IMR-90 (cell line): ENCODE measurements around the gene MERTK. TPM values are rescaled to one million over a fixed set of nuclear protein-coding genes. Genes with fewer than 3 reads are reported as not detected.

ENCODE experiments used
- ATAC-seq: fragments of 200-7000 bp; cut with Tn5 transposase; 2 replicates; pipeline ENCODE4 v1.9.1; 2020; ENCODE audit warnings: low read depth, mild to moderate bottlenecking, moderate library complexity
- BruUV-seq: library from RNA; stranded (reverse); fragments of 400-500 nt; replicated peaks from 2 replicates; lab custom pipeline; 2021; lab: Mats Ljungman, UMichigan
- CTCF ChIA-PET: fragments of 300-600 bp; formaldehyde crosslinking; extraction: SDS; loops from one replicate; lab custom pipeline; 2021; ENCODE audit warnings: antibody characterized with exemption; lab: Yijun Ruan, JAX
- POLR2A ChIA-PET: fragments of 300-600 bp; sonication (Branson Sonifier 250); formaldehyde crosslinking; loops from one replicate; lab custom pipeline; 2022; ENCODE audit warnings: antibody characterized with exemption; ENCODE audit not compliant: unreplicated experiment; lab: Charles Lee
- DNase-seq: peaks from one replicate; pipeline ENCODE4 v3.0.0; 2013
- H2AFZ ChIP-seq: replicated peaks from 2 replicates; pipeline ENCODE3; 2013; ENCODE audit warnings: low read length, mild to moderate bottlenecking; ENCODE audit not compliant: poor library complexity
- H2AK5ac ChIP-seq: 2 replicates; pipeline ENCODE4 v1.6.1; 2013; ENCODE audit warnings: low read depth, low read length, inconsistent platforms
- H2AK9ac ChIP-seq: replicated peaks from 2 replicates; pipeline ENCODE3; 2013; ENCODE audit warnings: mild to moderate bottlenecking, low read depth, low read length, moderate library complexity; ENCODE audit not compliant: poor library complexity
- H2BK120ac ChIP-seq: 2 replicates; pipeline ENCODE4 v1.6.1; 2013; ENCODE audit warnings: low read depth, low read length, inconsistent platforms
- H2BK15ac ChIP-seq: 3 replicates; pipeline ENCODE4 v1.6.1; 2013; ENCODE audit warnings: low read depth, low read length, inconsistent platforms
- H2BK20ac ChIP-seq: 2 replicates; pipeline ENCODE4 v1.6.1; 2013; ENCODE audit warnings: low read depth, mild to moderate bottlenecking, inconsistent platforms, low read length, moderate library complexity
- H2BK5ac ChIP-seq: 2 replicates; pipeline ENCODE4 v1.6.1; 2013; ENCODE audit warnings: mild to moderate bottlenecking, low read depth, low read length, inconsistent platforms; ENCODE audit not compliant: poor library complexity, severe bottlenecking
- H3K14ac ChIP-seq: replicated peaks from 2 replicates; pipeline ENCODE4 v1.6.1; 2013; ENCODE audit warnings: low read depth, low read length, inconsistent platforms
- H3K18ac ChIP-seq: 2 replicates; pipeline ENCODE4 v1.6.1; 2013; ENCODE audit warnings: low read depth, low read length, control low read depth
- H3K23ac ChIP-seq: 2 replicates; pipeline ENCODE4 v1.6.1; 2013; ENCODE audit warnings: low read depth, low read length, inconsistent platforms
- H3K27ac ChIP-seq: 2 replicates; pipeline ENCODE4 v1.5.1; 2013; ENCODE audit warnings: mild to moderate bottlenecking, control low read depth, low read length; ENCODE audit not compliant: insufficient read depth
- H3K27me3 ChIP-seq: 2 replicates; pipeline ENCODE4 v1.6.1; 2013; ENCODE audit warnings: low read length; ENCODE audit not compliant: control insufficient read depth, insufficient read depth
- H3K36me3 ChIP-seq: 2 replicates; pipeline ENCODE4 v1.6.1; 2013; ENCODE audit warnings: low read length, mixed read lengths; ENCODE audit not compliant: control insufficient read depth, insufficient read depth
- H3K4ac ChIP-seq: 2 replicates; pipeline ENCODE4 v1.6.1; 2013; ENCODE audit warnings: low read depth, low read length, inconsistent platforms
- H3K4me1 ChIP-seq: 2 replicates; pipeline ENCODE4 v1.6.1; 2013; ENCODE audit warnings: low read length, mixed read lengths; ENCODE audit not compliant: control insufficient read depth, insufficient read depth
- H3K4me2 ChIP-seq: 2 replicates; pipeline ENCODE4 v1.6.1; 2013; ENCODE audit warnings: low read depth, mild to moderate bottlenecking, control low read depth, low read length, moderate library complexity
- H3K4me3 ChIP-seq: 2 replicates; pipeline ENCODE4 v1.5.1; 2013; ENCODE audit warnings: low read depth, mild to moderate bottlenecking, control low read depth, low read length, moderate library complexity; ENCODE audit not compliant: insufficient read depth
- H3K56ac ChIP-seq: 2 replicates; pipeline ENCODE4 v1.6.1; 2013; ENCODE audit warnings: low read length, inconsistent platforms; ENCODE audit not compliant: insufficient read depth; ENCODE audit errors: extremely low read depth
- H3K79me1 ChIP-seq, 2 experiments: 2 replicates each; pipeline ENCODE4 v1.6.1; 2013; ENCODE audit warnings: low read length in 2 of 2, inconsistent platforms in 1 of 2, low read depth in 1 of 2
- H3K9ac ChIP-seq: 2 replicates; pipeline ENCODE4 v1.6.1; 2013; ENCODE audit warnings: low read depth, low read length, control low read depth
- H3K9me1 ChIP-seq: 2 replicates; pipeline ENCODE4 v1.6.1; 2013; ENCODE audit warnings: low read length, inconsistent platforms; ENCODE audit not compliant: insufficient read depth
- H3K9me3 ChIP-seq: 2 replicates; pipeline ENCODE4 v1.6.1; 2013; ENCODE audit warnings: low read length; ENCODE audit not compliant: control insufficient read depth, insufficient read depth
- H4K20me1 ChIP-seq: 2 replicates; pipeline ENCODE4 v1.6.1; 2013; ENCODE audit warnings: low read length, inconsistent platforms; ENCODE audit not compliant: insufficient read depth
- H4K5ac ChIP-seq: 2 replicates; pipeline ENCODE4 v1.6.1; 2013; ENCODE audit warnings: mild to moderate bottlenecking, low read depth, low read length, control low read depth
- H4K8ac ChIP-seq, 2 experiments: 2 replicates each; pipeline ENCODE4 v1.6.1; 2013; ENCODE audit warnings: low read depth in 2 of 2, low read length in 2 of 2, control low read depth in 1 of 2, inconsistent platforms in 1 of 2
- H4K91ac ChIP-seq: 2 replicates; pipeline ENCODE4 v1.6.1; 2013; ENCODE audit warnings: low read depth, low read length, inconsistent platforms; ENCODE audit not compliant: insufficient read depth
- BHLHE40 ChIP-seq: fragments of 150-350 bp; IDR thresholded peaks from 2 replicates; pipeline ENCODE4 v1.6.1; 2016; ENCODE audit warnings: mild to moderate bottlenecking, low read depth, low read length
- CTCF ChIP-seq: conservative IDR thresholded peaks from 2 replicates; pipeline ENCODE4 v1.5.1; 2012; ENCODE audit warnings: mild to moderate bottlenecking, low read depth, low read length, improper control_type of control experiment
- FOS ChIP-seq: fragments of 150-350 bp; IDR thresholded peaks from 2 replicates; pipeline ENCODE4 v1.6.1; 2016; ENCODE audit warnings: low read depth, low read length
- MAFK ChIP-seq: IDR thresholded peaks from 2 replicates; pipeline ENCODE4 v1.6.1; 2012; ENCODE audit warnings: low read depth, low read length, improper control_type of control experiment
- NFE2L2 ChIP-seq: fragments of 150-350 bp; IDR thresholded peaks from 2 replicates; pipeline ENCODE4 v1.6.1; 2016; ENCODE audit warnings: low read depth, mild to moderate bottlenecking, low read length
- POLR2A ChIP-seq: IDR thresholded peaks from 2 replicates; pipeline ENCODE4 v1.6.1; 2012; ENCODE audit warnings: mild to moderate bottlenecking, low read depth, low read length
- RAD21 ChIP-seq: IDR thresholded peaks from 2 replicates; pipeline ENCODE4 v1.6.1; 2012; ENCODE audit warnings: low read length, improper control_type of control experiment
- RCOR1 ChIP-seq: IDR thresholded peaks from 2 replicates; pipeline ENCODE4 v1.6.1; 2012; ENCODE audit warnings: mild to moderate bottlenecking, low read length, improper control_type of control experiment; ENCODE audit not compliant: insufficient replicate concordance
- RFX5 ChIP-seq: IDR thresholded peaks from 2 replicates; pipeline ENCODE4 v1.8.0; 2012; ENCODE audit warnings: low read depth, mild to moderate bottlenecking, low read length, moderate library complexity
- dilution Hi-C: fragments of 300-500 bp; cut with HindIII; formaldehyde crosslinking; loops from one replicate; pipeline ENCODE4 v1.14.3; 2018; ENCODE audit warnings: low sequenced_read_pairs; ENCODE audit not compliant: unreplicated experiment
- in situ Hi-C: fragments of 300-500 bp; cut with MboI; formaldehyde crosslinking; loops from 3 replicates; pipeline ENCODE4 v1.14.3; 2019; ENCODE audit warnings: low sequenced_read_pairs, inconsistent platforms, mixed read lengths
- intact Hi-C: fragments of 100-400 bp; cut with micrococcal nuclease; formaldehyde crosslinking; loops from 2 replicates; pipeline ENCODE4 v1.10.0; 2022
- polyA plus RNA-seq, 3 experiments: library from polyadenylated mRNA; depleted of rRNA; stranded (reverse); fragments of >200 nt; gene quantifications; 2 replicates each; pipeline ENCODE4 v1.2.3, GENCODE V29; 2012; ENCODE audit warnings: low replicate concordance in 1 of 3
- total RNA-seq: library from RNA; depleted of rRNA; stranded (reverse); fragments of >200 nt; gene quantifications from 2 replicates; pipeline ENCODE4 v1.2.3, GENCODE V29; 2012

MERTK gene
- total and polyA plus RNA-seq, 2 of the 4 experiments (the other 2 are of a cell fraction) = 0.36 to 0.62 TPM

DNA sequence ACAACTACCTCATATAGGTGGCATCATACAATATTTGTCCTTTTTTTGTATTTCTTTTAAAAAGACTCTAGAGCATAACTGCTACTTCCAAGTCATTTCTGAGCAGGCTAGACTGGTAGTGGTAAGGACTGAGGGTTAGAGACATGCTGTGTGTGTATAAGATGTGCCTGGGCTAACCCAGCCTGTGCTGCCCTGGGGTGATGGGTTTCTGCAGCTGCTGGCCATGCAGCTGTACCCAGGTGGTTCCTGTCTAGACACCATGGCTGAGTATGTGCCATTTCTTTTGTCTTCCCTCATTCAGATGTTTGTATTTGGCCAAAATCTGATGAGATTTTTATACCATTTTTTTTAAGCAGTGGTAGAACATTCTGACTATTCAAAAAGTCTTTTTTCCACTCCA lies 40.0 kb downstream of the MERTK start:
- no peak overlapping the region for H4K5ac ChIP-seq
- dilution Hi-C loops = no loop called here
- no TSS peak for BruUV-seq
- CTCF ChIA-PET = no interaction called here
- H3K27ac ChIP-seq = no peak overlapping the region
- no peak overlapping the region for H3K9ac ChIP-seq
- no peak overlapping the region for H3K23ac ChIP-seq
- H3K4ac ChIP-seq = no peak overlapping the region
- no peaks in the 10 kb centered on the region for H3K4me1 ChIP-seq
- H3K14ac ChIP-seq = no peak overlapping the region
- no peaks in the 10 kb centered on the region for H3K9me3 ChIP-seq
- ATAC-seq (no peak), DNase-seq (no peak)
- TF ChIP-seq FOS = no peak
- TF ChIP-seq MAFK = no peak
- TF ChIP-seq NFE2L2 = no peak
- no peak for TF ChIP-seq RFX5
- TF ChIP-seq RAD21 = no peak
- no peak for TF ChIP-seq CTCF
- no peak for TF ChIP-seq BHLHE40
- no peak for TF ChIP-seq POLR2A
- TF ChIP-seq RCOR1 = no peak
- H4K20me1 ChIP-seq = no peaks in the 10 kb centered on the region
- H2AK9ac ChIP-seq = no peak overlapping the region
- POLR2A ChIA-PET = no interaction called here
- H4K8ac ChIP-seq = no peak overlapping the region
- no peak overlapping the region for H3K4me3 ChIP-seq
- H3K36me3 ChIP-seq = no peaks in the 10 kb centered on the region
- no peaks in the 10 kb centered on the region for H3K79me1 ChIP-seq
- no peak overlapping the region for H2AFZ ChIP-seq
- intact Hi-C loops = no loop called here
- peaks cover 2% of the 10 kb centered on the region; the same call in 1 of the 2 replicates for H3K9me1 ChIP-seq
- no peak overlapping the region for H3K4me2 ChIP-seq
- H3K18ac ChIP-seq = no peak overlapping the region
- in situ Hi-C loops = no loop called here
- no peak overlapping the region for H3K56ac ChIP-seq
- H2BK120ac ChIP-seq = no peak overlapping the region
- H3K27me3 ChIP-seq = peaks cover 24% of the 10 kb centered on the region
- no peak overlapping the region for H2BK5ac ChIP-seq
- no peak overlapping the region for H2AK5ac ChIP-seq
- H4K91ac ChIP-seq = no peak overlapping the region
- H2BK20ac ChIP-seq = no peak overlapping the region
- H2BK15ac ChIP-seq = no peak overlapping the region
